ENCODE measurements around the gene C6orf62.
A peak's percentile ranks its signal among the peaks of the same experiment; 100 is the strongest.
"Not testable (repeated sequence)": the region's sequence is repeated elsewhere in the genome, so short reads cannot be mapped to it uniquely, and the experiment has no call there.

Gene C6orf62

DNA sequence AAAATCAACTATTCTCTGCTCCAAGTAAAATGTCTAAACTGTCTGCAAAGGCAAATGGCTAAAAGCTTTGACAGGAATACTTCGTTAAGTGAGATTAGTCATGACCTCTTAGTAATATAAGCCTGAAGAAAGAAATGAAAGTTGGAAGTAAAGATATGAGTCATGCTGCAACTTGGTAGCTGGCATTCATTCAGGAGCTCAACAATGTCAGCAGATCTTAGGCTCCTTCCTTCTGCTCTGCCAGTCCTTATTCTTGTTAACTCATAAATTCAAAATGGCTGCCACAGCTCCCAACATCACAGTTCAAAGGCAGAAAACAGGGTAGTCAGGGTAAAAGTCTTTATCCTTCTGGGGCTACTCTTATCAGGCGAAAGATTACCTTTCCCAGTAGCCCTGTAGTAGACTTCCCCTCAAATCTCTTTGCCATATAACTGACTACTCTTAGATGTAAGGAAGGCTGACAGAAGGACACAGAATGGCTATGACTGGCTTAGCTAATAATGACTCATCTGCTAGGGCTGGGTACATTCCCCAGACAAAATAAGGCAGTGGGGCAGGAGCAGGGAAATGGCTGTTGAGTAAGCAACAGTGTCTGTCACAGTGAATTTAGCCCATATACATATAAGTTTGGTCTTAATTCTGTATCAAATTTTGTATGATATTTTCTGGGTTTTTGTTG lies 24.4 kb upstream of the C6orf62 start:
- no peak for DNase-seq (ENCODE audit: low read depth in 2 of 2, low spot score in 1 of 2)

DNA sequence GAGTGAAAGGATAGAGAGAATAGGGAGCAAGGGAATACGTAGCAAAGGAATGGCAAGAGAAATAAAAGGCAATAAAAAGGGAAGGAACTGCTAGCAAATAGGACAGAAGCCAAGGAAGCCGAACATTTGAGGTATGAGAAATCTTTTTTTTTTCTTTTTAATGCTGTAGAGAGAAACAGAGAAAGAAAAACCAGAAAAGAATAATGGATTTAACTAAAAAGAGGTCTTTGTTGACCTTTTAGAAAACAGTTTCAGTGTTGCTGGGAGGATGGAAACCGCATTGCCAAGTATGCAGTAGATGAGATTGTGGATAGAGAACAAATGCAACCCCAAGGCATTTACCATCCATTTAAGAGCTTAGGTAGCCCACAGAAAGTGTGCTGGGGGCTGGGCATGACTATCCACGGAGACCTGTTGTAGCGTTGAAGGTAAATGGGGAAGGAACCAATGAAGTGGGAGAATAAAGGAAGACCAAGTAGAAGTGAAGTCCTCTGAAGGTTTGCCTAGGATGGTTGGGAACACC lies 23.3 kb upstream of the C6orf62 start:
- no peak for DNase-seq (ENCODE audit: low read depth in 2 of 2, low spot score in 1 of 2)

DNA sequence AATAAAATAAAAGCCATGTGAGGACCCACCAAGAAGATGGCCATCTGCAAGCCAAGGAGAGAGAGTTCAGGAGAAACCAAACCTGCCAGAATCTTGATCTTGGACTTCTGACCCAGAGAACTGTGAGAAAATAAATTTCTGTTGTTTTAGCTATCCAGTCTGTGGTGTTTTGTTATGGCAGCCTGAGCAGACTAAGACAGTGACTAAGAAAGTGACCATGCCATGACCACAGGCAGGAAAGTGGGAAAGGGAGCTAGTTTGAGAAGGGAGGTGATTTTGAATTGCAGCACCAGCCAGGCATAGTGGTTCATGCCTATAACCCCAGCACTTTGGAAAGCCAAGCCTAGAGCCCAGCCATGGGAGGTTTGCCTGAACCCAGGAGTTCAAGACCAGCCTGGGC lies 21.9 kb upstream of the C6orf62 start:
- DNase-seq (ENCODE audit: low read depth in 2 of 2, low spot score in 1 of 2) = no peak

DNA sequence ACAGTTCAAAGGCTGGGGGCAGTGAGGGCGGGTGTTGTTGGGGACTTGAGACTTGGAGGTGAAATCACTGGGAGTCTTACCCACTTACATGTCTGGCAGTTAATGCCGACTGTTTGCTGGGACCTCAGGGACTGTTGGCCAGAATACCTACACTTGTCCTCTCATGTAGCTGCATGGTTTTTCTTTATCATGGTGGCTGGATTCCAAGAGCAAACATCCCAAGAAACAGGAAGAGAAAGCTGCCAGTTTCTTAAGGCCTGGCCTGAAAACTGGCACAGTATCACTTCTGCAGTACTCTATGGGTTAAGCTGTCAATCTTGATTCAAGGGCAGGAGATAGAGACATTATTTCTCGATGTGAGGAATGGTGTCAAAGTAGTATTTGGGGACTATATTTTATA lies 19.8 kb upstream of the C6orf62 start:
- DNase-seq (ENCODE audit: low read depth in 2 of 2, low spot score in 1 of 2) = no peak

DNA sequence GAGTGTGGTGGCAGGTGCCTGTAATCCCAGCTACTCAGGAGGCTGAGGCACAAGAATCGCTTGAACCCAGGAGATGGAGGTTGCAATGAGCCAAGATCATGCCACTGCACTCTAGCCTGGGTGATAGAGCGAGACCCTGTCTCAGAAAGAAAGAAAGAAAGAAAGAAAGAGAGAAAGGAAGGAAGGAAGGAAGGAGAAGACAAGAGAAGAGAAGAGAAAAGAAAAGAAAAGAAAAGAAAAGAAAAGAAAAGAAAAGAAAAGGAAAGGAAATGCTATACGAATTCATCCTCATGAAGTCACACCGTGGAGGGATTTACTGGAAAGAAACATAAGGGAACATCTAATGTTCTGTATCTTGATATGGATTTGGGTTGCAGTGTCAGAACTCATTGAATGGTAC lies 15.8 kb upstream of the C6orf62 start:
- DNase-seq (ENCODE audit: low read depth in 2 of 2, low spot score in 1 of 2) = not testable (repeated sequence)

DNA sequence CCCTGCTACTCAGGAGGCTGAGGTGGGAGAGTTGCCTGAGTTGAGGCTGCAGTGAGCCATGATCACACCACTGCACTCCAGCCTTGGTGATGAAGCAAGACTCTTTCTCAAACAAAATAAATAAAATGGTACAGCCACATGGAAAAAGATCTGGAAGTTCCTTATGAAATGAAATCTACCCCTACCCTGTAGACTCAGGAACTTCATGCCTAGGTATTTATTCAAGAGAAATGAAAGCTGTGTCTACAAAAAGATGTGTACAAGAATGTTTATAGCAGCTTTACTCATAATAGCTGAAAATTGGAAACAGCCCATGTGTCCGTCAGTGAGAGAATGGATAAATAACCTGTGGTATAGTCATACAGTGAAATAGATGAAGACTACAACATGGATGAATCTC lies 15.2 kb upstream of the C6orf62 start:
- no peak for DNase-seq (ENCODE audit: low read depth in 2 of 2, low spot score in 1 of 2)

DNA sequence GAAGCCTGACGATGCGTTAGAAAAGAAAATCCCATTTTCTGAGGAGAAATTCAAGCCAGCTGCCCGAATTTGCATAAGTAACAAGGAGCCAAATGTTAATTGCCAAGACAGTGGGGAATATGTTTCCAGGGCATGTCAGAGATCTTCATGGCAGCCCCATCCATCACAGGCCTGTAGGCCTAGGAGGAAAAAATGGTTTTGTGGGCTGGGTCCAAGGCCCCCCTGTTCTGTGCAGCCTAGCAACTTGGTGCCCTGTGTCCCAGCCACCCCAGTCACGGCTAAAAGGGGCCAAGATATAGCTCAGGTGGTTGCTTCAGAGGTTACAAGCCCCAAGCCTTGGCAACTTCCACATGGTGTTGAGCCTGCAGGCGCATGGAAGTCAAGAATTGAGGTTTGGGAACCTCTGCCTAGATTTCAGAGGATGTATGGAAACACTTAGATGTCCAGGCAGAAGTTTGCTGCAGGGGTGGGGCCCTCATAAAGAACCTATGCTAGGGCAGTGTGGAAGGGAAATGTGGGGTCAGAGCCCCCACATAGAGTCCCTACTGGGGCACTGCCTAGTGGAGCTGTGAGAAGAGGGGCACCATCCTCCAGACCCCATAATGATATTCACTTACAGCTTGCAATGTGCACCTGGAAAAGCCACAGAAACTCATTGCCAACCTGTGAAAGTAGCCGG lies 12.6 kb upstream of the C6orf62 start:
- DNase-seq (ENCODE audit: low read depth in 2 of 2, low spot score in 1 of 2) = not testable (repeated sequence)

DNA sequence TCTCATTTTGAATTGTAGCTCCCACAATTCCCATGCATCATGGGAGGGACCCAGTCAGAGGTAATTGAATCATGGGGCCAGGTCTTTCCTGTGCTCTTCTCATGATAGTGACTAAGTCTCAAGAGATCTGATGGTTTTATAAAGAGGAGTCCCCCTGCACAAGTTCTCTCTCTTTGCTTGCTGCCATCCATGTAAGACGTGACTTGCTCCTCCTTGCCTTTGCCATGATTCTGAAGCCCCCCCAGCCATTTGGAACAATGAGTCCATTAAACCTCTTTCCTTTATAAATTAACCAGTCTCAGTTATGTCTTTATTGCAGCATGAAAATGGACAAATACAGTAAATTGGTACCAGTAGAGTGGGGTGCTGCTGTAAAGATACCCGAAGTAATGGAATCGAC lies 11.7 kb upstream of the C6orf62 start:
- not testable (repeated sequence) for DNase-seq (ENCODE audit: low read depth in 2 of 2, low spot score in 1 of 2)

DNA sequence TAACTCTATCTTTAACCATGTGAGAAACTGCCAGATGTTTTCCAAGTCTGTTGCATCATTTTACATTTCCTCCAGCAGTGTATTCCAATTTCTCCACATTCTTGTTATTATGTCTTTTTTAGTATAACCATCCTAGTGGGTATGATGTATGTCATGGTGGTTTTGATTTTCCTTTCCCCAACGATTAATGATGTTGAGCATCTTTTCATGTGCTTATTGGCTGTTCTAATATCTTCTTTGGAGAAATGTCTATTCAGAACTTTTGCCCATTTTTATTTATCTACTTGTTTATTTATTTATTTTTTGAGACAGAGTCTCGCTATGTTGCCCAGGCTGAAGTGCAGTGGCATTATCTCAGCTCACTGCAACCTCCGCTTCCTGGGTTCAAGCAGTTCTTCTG lies 4.3 kb upstream of the C6orf62 start:
- no peak for DNase-seq (ENCODE audit: low read depth in 2 of 2, low spot score in 1 of 2)

DNA sequence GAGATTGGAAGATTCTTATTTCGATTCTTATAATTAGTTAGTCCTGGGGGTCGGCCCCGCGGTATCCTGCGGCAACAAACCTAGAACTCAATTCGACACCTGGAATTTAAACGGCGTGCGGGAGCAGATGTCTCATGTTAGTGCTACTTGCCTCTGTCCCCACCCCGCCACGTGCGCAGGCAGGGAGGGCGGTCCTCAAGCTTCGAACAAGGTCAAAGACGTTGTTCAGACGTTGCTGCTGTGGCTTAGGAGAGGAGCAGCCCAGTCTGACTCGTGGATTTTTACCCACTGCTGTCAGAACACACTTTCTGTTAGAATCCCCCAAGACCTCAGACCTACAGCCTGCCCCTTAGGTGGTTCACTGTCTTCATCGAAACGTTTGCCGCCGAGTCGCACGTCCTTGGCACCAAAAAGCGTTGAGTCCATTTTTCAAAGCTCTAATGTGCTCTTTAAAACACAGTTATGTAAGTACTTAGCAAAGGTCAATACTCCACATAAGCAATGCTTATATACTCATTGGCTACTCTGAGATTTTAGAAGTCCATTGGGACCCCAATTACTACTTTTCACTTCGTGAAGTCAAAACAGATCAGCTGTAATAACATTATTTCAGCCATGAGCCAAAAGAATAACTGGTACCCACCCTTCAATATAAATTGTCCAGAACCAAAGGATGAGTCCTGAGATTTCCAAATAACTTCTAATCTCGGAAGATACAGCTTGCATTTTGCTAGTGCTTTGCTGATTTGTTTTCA lies 2.7 kb upstream of the C6orf62 start:
- DNase-seq (ENCODE audit: low read depth in 2 of 2, low spot score in 1 of 2) = no peak

DNA sequence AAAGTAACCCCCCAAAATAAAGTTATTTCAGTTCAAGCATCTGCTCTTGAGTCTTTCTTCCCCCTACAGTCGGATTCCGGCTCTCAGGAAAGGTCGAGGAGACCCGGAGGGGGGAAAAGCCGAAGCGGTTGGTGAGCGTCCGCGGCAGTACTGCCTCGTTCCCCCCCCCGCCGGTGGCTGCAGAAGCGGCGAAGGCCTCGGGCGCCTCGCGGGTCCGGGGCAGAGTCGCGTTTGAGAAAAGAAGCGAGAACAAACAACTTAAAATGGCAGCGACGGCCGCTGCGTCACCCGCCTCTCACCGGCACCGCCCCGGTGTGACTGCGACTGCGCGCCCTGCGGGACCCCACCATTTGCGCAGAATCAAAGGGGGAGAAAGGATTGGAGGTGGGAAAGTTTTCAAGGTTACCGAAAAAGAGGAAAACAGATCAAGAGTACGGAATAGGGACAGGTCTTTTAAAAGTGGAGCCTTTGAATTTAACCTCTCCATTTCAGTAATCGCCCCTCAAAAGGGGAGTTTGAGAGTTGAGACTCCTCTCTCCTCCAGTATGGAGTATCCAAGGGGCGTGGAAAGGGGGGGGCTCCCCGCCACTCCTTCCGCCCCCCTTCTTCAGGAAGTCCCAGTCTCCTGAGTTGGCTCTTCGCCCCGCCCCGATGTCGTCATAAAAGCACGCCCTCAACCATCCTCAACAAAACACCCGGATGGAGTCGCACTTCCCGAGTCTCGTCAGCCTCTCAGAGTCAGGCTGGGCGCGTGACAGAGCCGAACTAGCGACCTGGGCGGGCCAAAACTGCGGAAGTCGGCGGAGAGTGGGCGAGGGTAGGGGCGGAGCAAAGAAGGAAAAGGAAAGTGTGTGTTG lies 1.9 kb upstream of the C6orf62 start:
- DNase-seq (ENCODE audit: low read depth in 2 of 2, low spot score in 1 of 2) = peak; percentile 99 to 100

DNA sequence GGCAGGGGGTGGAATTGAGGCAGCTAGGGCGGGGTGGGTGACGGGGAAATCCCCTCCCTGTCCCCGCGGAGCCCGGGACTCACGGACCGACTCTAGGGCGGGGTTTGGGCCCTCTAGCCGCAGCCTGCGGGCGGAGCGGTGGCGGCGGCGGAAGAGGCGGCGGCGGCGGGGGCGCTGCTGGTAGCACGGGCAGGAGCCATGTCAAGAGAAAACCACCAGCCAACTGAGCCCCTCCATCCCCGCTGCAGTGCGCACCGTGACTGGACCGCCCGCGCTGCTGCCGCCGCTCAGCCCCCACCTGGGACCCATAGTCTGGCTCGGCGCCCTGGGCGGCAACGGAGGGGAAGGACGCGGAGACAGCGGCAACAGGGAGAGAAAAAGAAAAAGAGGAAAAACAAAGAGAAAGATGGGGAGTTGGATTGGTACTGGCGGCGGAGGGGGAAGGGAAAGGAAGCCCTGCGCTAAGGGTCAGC lies 1.2 kb upstream of the C6orf62 start:
- peak; percentile 56 to 65 for DNase-seq (ENCODE audit: low read depth in 2 of 2, low spot score in 1 of 2)

DNA sequence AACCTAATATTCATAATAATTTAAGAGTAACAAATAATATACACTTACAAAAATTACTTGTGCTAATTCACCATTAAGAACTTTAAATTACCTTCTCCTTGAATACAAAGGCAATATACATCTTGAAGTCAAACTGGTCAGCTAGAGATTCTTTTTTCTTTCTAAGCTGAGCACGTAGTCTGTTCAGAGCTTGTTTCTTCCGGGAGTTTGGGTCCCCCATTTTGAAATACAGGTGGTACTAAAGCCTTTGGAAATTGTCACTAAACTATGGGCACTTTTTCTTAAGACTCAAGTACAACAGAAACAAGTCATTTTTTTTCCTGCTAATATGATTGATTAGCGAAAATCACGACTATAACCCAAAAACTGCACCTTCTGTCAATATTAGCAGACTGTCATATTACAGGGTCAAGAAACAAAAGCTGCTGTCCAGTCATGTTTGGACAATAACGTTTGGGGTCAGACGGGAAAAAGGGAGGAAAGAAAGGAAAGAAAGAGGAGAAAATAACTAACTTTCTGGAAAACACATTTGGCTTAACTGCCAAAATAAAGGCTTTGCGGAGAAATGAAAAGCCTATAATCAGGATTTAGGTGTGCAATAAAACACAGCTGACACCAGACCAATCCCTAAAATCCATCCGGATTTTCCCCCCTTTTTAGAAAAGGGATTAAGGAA lies 367 bp downstream of the C6orf62 start:
- no peak for DNase-seq (ENCODE audit: low read depth in 2 of 2, low spot score in 1 of 2)

DNA sequence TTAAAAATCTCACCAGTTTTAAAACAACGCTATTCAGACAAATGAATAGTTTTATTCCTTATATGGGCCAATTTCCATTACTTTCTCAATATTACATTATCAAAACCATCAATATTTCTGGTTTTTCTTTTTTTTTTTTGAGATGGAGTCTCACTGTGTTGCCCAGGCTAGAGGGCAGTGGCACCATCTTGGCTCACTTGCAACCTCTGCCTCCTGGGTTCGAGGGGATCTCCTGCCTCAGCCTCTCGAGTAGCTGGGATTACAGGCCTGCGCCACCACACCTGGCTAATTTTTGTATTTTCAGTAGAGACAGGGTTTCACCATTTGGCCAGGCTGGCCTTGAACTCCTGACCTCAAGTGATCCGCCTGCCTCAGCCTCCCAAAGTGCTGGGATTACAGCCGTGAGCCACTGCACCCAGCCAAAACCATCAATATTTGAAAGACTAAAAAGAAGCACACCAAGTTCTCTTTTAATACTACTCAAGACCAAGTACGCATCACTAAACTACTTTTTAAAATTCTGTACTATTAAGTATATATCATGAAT lies 2.3 kb downstream of the C6orf62 start:
- not testable (repeated sequence) for DNase-seq (ENCODE audit: low read depth in 2 of 2, low spot score in 1 of 2)

DNA sequence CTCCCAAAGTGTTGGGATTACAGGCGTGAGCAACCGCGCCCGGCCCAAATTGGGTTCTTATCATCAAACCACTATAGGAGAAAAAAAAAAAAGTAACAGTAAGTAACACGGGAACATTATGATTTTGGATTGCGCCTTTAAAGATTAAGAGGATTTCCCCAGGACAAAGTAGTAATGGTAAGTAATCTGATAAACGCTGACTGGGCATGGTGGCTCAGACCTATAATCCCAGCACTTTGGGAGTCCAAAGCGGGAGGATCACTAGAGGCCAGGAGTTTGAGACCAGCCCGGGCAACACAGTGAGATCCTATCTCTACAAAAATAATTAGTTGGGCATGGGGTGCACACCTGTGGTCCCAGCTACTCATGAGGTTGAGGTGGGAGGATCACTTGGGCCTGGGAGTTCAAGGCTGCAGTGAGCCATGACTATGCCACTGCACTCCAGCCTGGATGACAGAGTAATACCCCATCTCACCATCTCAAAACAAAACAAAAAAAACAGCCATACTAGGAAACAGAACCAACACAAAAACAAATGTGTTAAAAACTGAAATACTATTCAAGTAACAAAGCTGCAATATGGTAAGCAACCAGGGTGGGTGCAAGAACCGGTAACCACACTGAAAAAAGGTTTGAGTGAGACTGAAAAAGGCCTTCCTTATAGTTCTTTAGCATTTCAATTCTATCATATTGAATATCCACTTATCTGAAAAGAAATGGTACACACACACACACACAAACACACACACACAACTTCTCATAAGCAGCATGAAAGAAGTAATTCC lies 8.2 kb downstream of the C6orf62 start:
- DNase-seq (ENCODE audit: low read depth in 2 of 2, low spot score in 1 of 2) = no peak

DNA sequence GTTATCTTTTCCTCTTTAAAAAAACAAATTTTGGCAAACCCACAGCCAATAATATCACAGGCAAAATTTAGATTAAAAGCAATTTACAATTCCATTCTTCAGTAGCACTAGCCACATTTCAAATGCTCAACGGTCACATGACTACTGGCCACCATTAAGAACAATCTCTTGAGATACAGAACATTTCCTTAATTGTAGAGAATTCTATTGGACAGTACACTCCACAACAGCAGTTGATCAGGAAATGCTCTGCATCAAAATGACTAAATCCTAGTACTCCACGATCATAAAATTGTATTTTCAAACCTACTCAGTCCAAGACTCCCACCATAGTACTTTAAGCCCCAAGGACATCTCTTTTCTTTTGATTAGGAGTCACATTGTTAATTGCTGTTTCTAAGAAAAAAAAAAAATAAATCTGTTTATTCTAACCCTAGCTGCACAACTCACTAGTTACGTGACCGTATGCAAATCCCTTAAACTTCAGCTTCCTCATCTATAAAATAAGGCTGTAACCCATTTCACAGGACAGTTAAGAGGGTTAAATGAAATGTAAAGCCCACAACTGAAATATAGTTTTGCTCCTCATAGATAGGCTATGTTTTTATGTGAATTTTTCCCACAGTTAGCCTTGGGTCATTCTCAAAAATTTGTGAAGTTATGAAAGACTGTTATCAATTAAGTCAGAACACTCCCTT lies 9.8 kb downstream of the C6orf62 start:
- DNase-seq (ENCODE audit: low read depth in 2 of 2, low spot score in 1 of 2) = no peak

DNA sequence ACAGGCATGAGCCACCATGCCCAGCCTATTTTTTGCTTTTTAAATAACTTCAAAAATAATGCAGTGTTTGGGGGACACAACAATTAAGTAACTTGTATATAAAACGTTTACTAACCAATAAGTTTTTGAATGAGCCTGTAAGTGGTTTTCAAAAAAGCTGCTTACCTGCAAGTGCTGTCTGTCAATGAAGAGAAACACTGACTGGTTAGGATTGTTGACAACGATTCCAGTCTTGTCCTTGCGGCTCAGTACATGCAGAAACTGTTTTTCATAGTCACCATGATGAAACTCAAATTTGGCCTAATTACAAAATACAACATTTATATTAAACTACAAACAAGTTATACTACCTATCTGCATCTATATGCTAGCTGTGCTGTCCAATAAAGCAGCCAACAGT lies 10.3 kb downstream of the C6orf62 start:
- DNase-seq (ENCODE audit: low read depth in 2 of 2, low spot score in 1 of 2) = no peak

DNA sequence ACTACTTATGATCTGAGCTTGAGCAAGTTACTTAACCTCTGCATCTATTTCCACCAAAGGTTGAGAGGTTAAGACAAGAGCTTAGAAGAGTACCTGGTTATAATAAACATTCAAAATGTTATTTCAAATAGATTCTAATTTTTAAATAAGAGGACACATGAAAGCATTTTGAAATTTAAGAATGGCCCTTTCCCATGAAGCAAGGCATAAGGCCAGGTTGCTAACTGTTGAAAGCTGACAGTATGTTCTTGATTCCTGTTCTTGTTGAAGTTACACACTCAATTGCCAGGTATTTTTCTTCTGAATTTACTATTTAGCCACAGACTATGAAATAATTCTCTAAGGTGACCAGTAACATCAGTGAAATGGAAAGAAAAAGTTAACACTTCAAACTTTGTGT lies 14.5 kb downstream of the C6orf62 start:
- no peak for DNase-seq (ENCODE audit: low read depth in 2 of 2, low spot score in 1 of 2)

Data from stimulated activated CD8-positive, alpha-beta memory T cell treated with anti-CD3 and anti-CD28 coated beads, Interleukin-4, amount 100 ng/mL, for 1 hour (primary cell).